Lower lobe of right lung (tissue), 2 donors: ENCODE results near the gene ZNF580. TPM values are rescaled to one million over a fixed set of nuclear protein-coding genes. Genes with fewer than 3 reads are reported as not detected.

Experiments
- ATAC-seq, 2 donors: fragments of 200-7000 bp; cut with Tn5 transposase; one replicate each; pipeline ENCODE4 v1.9.1; 2020 to 2022; ENCODE audit warnings: mild to moderate bottlenecking in 2 of 2, moderate library complexity in 2 of 2
- DNase-seq: peaks from one replicate; pipeline ENCODE4 v3.0.0-alpha.2; 2020
- H3K27ac ChIP-seq: fragments of 200-600 bp; one replicate; pipeline ENCODE4 v1.8.0; 2022
- H3K27me3 ChIP-seq: fragments of 200-600 bp; one replicate; pipeline ENCODE4 v1.8.0; 2022; ENCODE audit warnings: low read depth
- H3K36me3 ChIP-seq: fragments of 200-600 bp; one replicate; pipeline ENCODE4 v1.8.0; 2022; ENCODE audit warnings: mild to moderate bottlenecking
- H3K4me1 ChIP-seq: fragments of 200-600 bp; one replicate; pipeline ENCODE4 v1.8.0; 2022
- H3K4me3 ChIP-seq: fragments of 200-600 bp; one replicate; pipeline ENCODE4 v1.8.0; 2022; ENCODE audit warnings: mild to moderate bottlenecking
- H3K9me3 ChIP-seq: fragments of 200-600 bp; one replicate; pipeline ENCODE4 v1.8.0; 2022
- intact Hi-C: fragments of 100-400 bp; cut with DNase I; formaldehyde crosslinking; loops from one replicate; pipeline ENCODE4 v1.11.0; 2022
- total RNA-seq: library from RNA; stranded (reverse); fragmentation: NEBNext Ultra II Directional; extraction: Animal tissue kit (Norgen Biotek cat#: 25700); gene quantifications from one replicate; pipeline ENCODE4 v1.2.1, GENCODE V29; 2021
- TF ChIP-seq, protein P1 (sequence below): fragments of 200-600 bp; IDR thresholded peaks from one replicate; pipeline ENCODE4 v1.8.0; 2022; ENCODE audit warnings: antibody characterized with exemption, mild to moderate bottlenecking
- donor health status: DM: no; HTN: yes; CAD: no; lungs with severe emphysema.

ZNF580 gene
- total RNA-seq, 1 donor from 2014 or later = 35.2 TPM

- no peaks in the 10 kb centered on the region for H3K27me3 ChIP-seq
- peaks cover 17% of the 10 kb centered on the region for H3K36me3 ChIP-seq
- peak overlapping the region; percentile 98 for H3K27ac ChIP-seq
- peak; percentile 90 to 91 for ATAC-seq
- H3K9me3 ChIP-seq = no peaks in the 10 kb centered on the region
- DNase-seq = peak; percentile 99
- TF ChIP-seq, protein P1, sequence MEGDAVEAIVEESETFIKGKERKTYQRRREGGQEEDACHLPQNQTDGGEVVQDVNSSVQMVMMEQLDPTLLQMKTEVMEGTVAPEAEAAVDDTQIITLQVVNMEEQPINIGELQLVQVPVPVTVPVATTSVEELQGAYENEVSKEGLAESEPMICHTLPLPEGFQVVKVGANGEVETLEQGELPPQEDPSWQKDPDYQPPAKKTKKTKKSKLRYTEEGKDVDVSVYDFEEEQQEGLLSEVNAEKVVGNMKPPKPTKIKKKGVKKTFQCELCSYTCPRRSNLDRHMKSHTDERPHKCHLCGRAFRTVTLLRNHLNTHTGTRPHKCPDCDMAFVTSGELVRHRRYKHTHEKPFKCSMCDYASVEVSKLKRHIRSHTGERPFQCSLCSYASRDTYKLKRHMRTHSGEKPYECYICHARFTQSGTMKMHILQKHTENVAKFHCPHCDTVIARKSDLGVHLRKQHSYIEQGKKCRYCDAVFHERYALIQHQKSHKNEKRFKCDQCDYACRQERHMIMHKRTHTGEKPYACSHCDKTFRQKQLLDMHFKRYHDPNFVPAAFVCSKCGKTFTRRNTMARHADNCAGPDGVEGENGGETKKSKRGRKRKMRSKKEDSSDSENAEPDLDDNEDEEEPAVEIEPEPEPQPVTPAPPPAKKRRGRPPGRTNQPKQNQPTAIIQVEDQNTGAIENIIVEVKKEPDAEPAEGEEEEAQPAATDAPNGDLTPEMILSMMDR = no peak
- H3K4me1 ChIP-seq = peaks cover 46% of the 10 kb centered on the region
- intact Hi-C loops = no loop called here
- H3K4me3 ChIP-seq = peak overlapping the region; percentile 95
Observed at GRCh38 chr19:55654323-55654867, 13.6 kb downstream of the ZNF580 start.

DNA sequence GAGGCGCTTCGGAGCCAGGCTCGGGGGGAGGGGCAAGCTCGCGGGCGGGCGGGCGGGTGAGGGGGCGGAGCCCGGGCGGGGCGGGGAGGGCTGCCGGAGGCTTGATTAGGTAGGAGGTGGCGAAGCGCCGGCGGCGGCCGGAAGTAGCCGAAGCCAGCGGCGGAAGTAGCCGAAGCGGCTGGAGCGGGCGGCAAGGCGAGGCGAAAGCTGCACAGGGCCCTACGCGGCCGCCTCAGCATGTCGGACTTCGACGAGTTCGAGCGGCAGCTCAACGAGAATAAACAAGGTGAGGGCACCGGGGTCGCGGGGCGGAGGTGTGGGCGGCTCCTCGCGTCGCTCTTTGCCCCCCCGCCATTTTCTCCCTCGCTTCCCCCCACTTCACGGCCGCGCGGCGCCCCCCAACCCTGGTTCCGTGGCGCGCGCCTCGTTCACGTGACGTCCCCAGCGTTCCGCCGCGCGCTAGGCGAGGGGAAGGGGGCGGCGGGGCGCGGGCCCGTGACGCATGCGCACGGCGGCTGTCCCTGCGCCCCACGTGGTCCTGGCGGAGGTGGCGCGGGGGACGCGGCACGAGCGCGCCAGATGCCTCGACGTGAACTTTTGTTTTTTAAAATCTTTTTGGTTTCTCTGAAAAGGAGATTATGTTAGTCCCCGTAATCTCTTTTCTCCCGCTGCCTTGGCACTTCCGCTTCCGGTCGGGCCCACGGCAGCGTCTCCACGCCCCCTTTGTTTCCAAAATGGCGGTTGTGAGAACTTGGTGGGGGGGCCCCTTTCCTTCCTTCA is 14.3 kb downstream of the ZNF580 start, which contains the start of gene U2AF2:
TSS of gene U2AF2 (plus strand) at position 168 of the 780 bp plus-strand sequence. CDS start at position 238, 70 bp downstream.
- H3K27me3 ChIP-seq = no peaks in the 10 kb centered on the region
- intact Hi-C loops = no loop called here
- peaks cover 24% of the 10 kb centered on the region for H3K36me3 ChIP-seq
- TF ChIP-seq, protein P1 = no peak
- H3K4me3 ChIP-seq = peak within 1 kb of the TSS; percentile 95
- peaks cover 49% of the 10 kb centered on the region for H3K4me1 ChIP-seq
- ATAC-seq (peak; percentile 77 to 85), DNase-seq (peak; percentile 96)
- H3K9me3 ChIP-seq = no peaks in the 10 kb centered on the region
- H3K27ac ChIP-seq = peak within 1 kb of the TSS; percentile 98

GRCh38 chr19:55655648-55656040 is 14.8 kb downstream of the ZNF580 start:
- Histone ChIP-seq H3K27me3 (no peaks in the 10 kb centered on the region), H3K9me3 (no peaks in the 10 kb centered on the region), H3K36me3 (peaks cover 30% of the 10 kb centered on the region), H3K4me3 (peak overlapping the region; percentile 95), H3K27ac (peak overlapping the region; percentile 98), H3K4me1 (peaks cover 49% of the 10 kb centered on the region)
- DNase-seq = no peak
- intact Hi-C loops = no loop called here
- ATAC-seq = no peak
- TF ChIP-seq, protein P1 = no peak

GRCh38 chr19:55656552-55656951 is 15.8 kb downstream of the ZNF580 start:
- DNase-seq (no peak), ATAC-seq (no peak)
- Histone ChIP-seq H3K27ac (no peak overlapping the region), H3K27me3 (no peaks in the 10 kb centered on the region), H3K9me3 (no peaks in the 10 kb centered on the region), H3K4me3 (peak overlapping the region; percentile 95), H3K36me3 (peaks cover 37% of the 10 kb centered on the region), H3K4me1 (peaks cover 49% of the 10 kb centered on the region)
- TF ChIP-seq, protein P1 = no peak
- intact Hi-C loops = no loop called here

GRCh38 chr19:55656988-55657747 is 16.4 kb downstream of the ZNF580 start:
- Histone ChIP-seq H3K27me3 (no peaks in the 10 kb centered on the region), H3K4me1 (peaks cover 49% of the 10 kb centered on the region), H3K27ac (no peak overlapping the region), H3K4me3 (peak overlapping the region; percentile 95), H3K9me3 (no peaks in the 10 kb centered on the region), H3K36me3 (peaks cover 43% of the 10 kb centered on the region)
- ATAC-seq (no peak), DNase-seq (no peak)
- intact Hi-C loops = no loop called here
- TF ChIP-seq, protein P1 = no peak
